GM20000 (cell line): ENCODE results near the gene RAD23A.

Experiments used
- DNase-seq: peaks from one replicate; pipeline ENCODE4 v3.0.0; 2012; ENCODE audit warnings: low spot score
- TF ChIP-seq, protein P1 (sequence below): IDR thresholded peaks from 2 replicates; pipeline ENCODE4 v1.5.1; 2012; ENCODE audit warnings: mild to moderate bottlenecking, control low read depth; ENCODE audit errors: extremely low read depth, missing control alignments

RAD23A gene

DNA sequence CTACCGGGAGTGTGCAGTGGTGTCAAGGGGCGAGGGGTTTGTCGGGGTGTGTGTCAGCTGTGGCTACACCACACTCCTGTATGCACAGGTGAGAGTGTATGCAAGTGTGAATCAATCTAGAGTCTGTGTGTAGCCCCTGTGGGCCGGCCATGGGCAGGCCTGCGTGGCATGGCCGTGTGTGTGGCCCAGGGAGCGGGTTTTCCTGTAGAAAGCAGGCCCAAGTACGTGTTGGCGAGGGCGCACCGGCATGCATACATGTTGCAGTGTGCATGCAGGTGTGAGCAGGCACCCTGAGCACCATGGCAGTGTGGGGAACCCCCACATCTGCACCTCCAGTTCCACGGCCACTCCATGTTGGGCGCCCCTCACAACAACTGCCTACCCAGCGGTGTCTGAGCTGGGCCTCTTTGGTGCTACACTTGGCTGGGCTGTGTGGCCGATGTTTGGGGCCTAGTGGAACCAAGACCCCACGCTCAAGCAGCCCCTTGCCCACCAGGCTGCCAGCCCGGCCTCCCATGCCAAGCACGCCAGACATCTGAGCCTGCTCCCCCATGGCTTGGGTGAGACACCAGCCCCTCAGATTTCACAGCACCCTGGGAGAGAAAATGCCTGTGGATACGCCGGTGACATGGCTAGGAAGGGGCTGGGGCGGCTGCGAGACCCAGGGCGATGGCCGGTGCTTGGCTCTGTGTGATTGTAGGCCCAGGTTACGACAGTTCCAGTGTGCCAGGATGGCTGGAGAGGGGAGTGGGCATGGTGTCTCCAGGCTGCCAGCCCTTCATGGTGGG is 51.7 kb downstream of the RAD23A start:
- TF ChIP-seq, protein P1, sequence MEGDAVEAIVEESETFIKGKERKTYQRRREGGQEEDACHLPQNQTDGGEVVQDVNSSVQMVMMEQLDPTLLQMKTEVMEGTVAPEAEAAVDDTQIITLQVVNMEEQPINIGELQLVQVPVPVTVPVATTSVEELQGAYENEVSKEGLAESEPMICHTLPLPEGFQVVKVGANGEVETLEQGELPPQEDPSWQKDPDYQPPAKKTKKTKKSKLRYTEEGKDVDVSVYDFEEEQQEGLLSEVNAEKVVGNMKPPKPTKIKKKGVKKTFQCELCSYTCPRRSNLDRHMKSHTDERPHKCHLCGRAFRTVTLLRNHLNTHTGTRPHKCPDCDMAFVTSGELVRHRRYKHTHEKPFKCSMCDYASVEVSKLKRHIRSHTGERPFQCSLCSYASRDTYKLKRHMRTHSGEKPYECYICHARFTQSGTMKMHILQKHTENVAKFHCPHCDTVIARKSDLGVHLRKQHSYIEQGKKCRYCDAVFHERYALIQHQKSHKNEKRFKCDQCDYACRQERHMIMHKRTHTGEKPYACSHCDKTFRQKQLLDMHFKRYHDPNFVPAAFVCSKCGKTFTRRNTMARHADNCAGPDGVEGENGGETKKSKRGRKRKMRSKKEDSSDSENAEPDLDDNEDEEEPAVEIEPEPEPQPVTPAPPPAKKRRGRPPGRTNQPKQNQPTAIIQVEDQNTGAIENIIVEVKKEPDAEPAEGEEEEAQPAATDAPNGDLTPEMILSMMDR: no peak

DNA sequence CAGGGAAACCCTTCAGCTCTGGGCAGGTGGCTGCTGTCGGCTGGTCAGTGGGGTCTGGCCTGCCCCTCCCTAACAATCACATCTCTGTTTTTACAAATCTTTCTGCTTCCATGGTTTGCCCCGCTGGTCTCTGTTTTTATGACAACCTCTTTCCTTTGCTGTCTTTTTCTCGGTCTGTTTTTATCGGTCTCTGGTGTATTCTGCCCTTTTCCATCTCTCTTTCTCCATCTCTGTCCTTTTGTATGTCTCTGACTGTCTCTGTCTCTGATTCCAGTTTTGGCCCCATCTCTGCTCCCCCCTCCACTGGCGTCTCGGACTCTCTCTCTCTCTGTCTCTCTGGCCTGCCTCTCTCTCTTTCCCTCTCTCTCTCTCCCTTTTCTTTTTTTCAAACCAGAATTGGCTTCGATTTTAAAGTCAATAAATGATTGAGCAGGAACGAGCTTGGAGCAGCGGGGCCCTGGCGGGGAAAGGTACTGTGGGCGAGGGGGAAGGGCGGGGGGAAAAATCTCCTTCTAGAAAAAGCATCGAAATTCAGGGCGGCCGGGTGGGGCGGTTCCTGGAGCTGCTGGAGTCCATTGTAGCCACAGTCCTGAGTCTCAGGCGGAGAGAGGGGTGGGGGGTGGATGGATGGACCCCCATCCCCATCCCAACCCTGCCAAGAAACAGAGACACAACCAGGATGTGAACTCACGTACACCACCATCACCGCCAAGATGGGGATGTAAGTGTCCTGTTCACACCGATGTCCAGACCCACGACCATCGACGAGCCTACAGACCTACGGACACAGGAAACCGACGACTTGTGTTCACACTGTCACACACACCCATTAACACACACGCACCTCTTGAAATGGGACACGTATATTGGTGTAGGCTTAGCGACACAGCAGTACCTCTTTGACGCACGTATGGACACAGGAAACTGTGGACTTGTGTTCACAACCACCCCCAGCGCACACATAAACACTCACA is 52.6 kb downstream of the RAD23A start:
- TF ChIP-seq, protein P1: no peak
- DNase-seq: no peak

More for the DNA sequence above, 51.7 kb downstream of the RAD23A start:
- DNase-seq: no peak

DNA sequence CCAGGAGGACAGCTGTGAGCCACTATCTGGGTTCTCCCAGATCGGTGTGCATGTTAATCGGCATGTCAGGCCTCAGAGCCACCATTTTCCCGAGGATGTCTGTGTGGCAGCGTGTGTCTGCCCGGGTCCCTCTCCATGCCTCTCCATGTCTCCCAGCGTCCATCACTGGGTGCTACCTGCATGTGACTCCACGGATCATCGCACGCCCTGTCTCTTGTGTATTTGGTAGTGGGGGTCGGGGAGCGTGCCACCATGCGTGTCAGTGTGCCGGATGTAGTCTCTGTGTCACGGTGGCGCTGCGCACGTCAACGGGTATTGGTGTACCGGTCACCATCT is 55.5 kb downstream of the RAD23A start:
- DNase-seq: no peak
- TF ChIP-seq, protein P1: no peak

DNA sequence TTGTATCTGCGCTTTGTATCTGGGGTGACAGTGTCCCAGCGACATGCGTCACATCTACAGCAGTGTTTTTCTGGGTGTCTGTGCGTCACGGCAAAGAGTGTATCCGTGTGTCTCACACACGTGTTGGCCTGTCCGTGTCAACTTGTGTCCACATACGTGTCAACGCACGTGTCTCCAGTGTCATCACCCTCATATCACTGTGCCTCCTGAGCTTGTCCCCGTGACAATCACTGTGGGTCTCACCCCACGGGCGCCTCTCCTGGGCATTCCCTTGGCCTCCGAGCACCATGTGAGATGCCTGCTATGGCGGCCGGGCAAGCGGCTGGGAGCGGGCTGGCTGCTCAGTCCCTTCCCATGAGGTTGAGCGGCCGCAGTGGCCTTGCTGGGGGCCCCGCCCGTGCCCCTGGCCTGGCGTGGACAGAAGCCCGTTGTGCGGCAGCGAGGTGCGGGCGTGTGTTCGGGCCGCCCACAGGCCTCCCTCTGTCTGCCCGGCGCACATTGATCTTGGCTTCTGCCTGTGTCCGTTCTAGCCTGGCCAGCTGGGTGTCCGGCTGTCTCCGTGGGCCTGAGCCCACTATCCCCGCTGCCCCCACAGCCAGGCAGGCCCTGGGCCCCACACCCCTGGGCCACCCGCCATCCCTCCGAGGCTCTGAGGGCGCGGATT is 56.0 kb downstream of the RAD23A start:
- no peak for DNase-seq
- TF ChIP-seq, protein P1: no peak

DNA sequence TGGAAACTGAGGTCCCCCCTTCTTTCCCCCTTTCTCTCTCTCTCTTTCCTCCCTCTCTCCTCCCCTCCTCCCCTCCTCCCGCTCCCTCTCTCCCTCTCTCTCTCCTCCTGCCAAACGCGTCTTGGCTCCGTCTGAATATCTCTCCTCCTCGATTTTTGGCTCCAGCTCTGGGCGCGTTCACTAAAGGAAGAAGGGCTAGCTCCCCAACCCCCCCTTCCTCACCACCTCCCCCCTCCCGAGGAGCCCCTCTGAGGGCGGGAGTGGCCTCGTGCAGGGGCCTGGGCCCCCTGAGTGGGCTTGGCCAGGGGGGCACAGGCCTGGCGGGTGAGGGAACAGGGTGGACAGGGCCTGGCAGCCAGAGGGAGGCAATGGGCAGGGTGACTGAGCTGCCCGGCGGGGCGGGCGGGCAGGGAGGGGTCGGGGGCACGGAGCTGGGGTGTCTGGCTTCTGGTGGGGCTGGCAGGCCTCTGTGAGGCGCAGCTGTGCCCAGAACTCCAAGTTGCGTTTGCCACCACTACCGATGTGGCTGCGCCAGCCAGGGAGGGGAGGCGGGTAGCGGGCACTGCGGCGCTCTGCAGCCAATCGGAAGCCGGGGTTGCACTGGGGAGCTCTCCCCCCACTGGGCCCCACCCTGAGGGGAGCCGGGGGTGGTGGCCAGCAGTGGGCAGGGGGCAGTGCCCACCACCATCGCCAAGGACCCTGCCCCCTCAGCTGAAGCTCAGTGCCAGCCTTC is 56.7 kb downstream of the RAD23A start:
- no peak for DNase-seq
- TF ChIP-seq, protein P1: no peak

DNA sequence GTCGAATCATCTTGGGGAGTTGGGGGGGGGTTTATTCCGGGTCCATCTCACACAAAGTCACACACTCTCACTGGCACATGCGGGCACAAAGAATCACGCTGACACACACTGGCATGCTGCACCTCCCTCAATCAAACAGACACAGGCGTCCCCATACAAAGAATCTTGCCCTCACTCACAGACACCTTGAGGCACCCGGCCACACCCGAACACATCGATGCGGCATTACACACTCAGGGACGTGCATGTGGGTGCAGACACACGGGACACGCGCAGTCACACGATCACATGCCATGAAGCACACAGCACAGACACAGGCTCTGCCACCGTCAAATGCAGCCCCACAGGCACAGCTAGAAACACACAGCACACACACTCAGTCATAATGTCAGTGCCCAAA is 57.4 kb downstream of the RAD23A start:
- no peak for DNase-seq
- TF ChIP-seq, protein P1: no peak
